PFSK-1 (cell line): ENCODE data around the gene SESN1.

Source experiments
- FOXP2 ChIP-seq: optimal IDR thresholded peaks from 2 replicates; pipeline ENCODE3; 2011; ENCODE audit warnings: borderline replicate concordance, control low read depth, inconsistent platforms; ENCODE audit not compliant: insufficient read depth; ENCODE audit errors: extremely low read length, extremely low read depth
- POLR2AphosphoS5 ChIP-seq: IDR thresholded peaks from 2 replicates; pipeline ENCODE4 v1.6.1; 2012; ENCODE audit warnings: low read depth, mild to moderate bottlenecking, control low read depth, low read length, moderate library complexity
- REST ChIP-seq, 2 experiments: IDR thresholded peaks; 2 replicates each; pipeline versions ENCODE4 v1.6.1 to v1.8.0; 2011 to 2012; ENCODE audit warnings: low read depth in 2 of 2, low read length in 2 of 2, control low read depth in 1 of 2, inconsistent platforms in 1 of 2, mild to moderate bottlenecking in 1 of 2, moderate library complexity in 1 of 2; ENCODE audit not compliant: insufficient read depth in 1 of 2
- SIN3A ChIP-seq: IDR thresholded peaks from 2 replicates; pipeline ENCODE4 v1.6.1; 2012; ENCODE audit warnings: mild to moderate bottlenecking, low read length, moderate library complexity, borderline replicate concordance; ENCODE audit not compliant: insufficient read depth
- TAF1 ChIP-seq: IDR thresholded peaks from 2 replicates; pipeline ENCODE4 v1.6.1; 2012; ENCODE audit warnings: low read length, control low read depth, borderline replicate concordance; ENCODE audit not compliant: insufficient read depth

Gene SESN1

GRCh38 chr6:109038837-109039398 is 55.7 kb downstream of the SESN1 start:
- no peak for TF ChIP-seq TAF1
- no peak for TF ChIP-seq FOXP2
- no peak for TF ChIP-seq REST (IDR thresholded peaks at IDR 0.05; ENCODE audit: insufficient read depth in 1 of 2, low read depth in 2 of 2, low read length in 2 of 2)

- TF ChIP-seq SIN3A (no peak), TAF1 (no peak), FOXP2 (no peak), REST (IDR thresholded peaks at IDR 0.05; ENCODE audit: insufficient read depth in 1 of 2, low read depth in 2 of 2, low read length in 2 of 2) (no peak), POLR2AphosphoS5 (no peak)
Measured at GRCh38 chr6:109036574-109037294, 57.9 kb downstream of the SESN1 start.

- no peak for TF ChIP-seq SIN3A
- no peak for TF ChIP-seq POLR2AphosphoS5
- no peak for TF ChIP-seq FOXP2
- TF ChIP-seq REST (IDR thresholded peaks at IDR 0.05; ENCODE audit: insufficient read depth in 1 of 2, low read depth in 2 of 2, low read length in 2 of 2), result no peak
- TF ChIP-seq TAF1, result no peak
Measured at GRCh38 chr6:109034526-109034925, 60.1 kb downstream of the SESN1 start.

GRCh38 chr6:109033655-109034054 is 61.0 kb downstream of the SESN1 start:
- TF ChIP-seq REST (IDR thresholded peaks at IDR 0.05; ENCODE audit: insufficient read depth in 1 of 2, low read depth in 2 of 2, low read length in 2 of 2) (no peak), SIN3A (no peak), TAF1 (no peak), FOXP2 (no peak), POLR2AphosphoS5 (no peak)

GRCh38 chr6:109031416-109031815 is 63.2 kb downstream of the SESN1 start:
- TF ChIP-seq TAF1 (no peak), FOXP2 (no peak), REST (IDR thresholded peaks at IDR 0.05; ENCODE audit: insufficient read depth in 1 of 2, low read depth in 2 of 2, low read length in 2 of 2) (no peak), POLR2AphosphoS5 (no peak), SIN3A (no peak)
